Chondrocyte (in vitro differentiated cells): ENCODE data around the gene PUS1. TPM values are rescaled to one million over a fixed set of nuclear protein-coding genes. Genes with fewer than 3 reads are reported as not detected.

Experiments
- DNase-seq: peaks from one replicate; pipeline ENCODE4 v3.0.0; 2021; ENCODE audit warnings: mixed read lengths, low spot score
- H3K27ac Mint-ChIP-seq: one replicate; pipeline ENCODE4 v1.8.0; 2021; ENCODE audit warnings: mild to moderate bottlenecking, moderate library complexity, mixed read lengths; ENCODE audit not compliant: unreplicated experiment
- H3K27me3 Mint-ChIP-seq: 2 replicates; pipeline ENCODE4 v1.8.0; 2021; ENCODE audit warnings: low read depth, mixed read lengths
- H3K36me3 Mint-ChIP-seq: 2 replicates; pipeline ENCODE4 v1.8.0; 2021; ENCODE audit warnings: low read depth, mixed read lengths
- H3K4me1 Mint-ChIP-seq: 2 replicates; pipeline ENCODE4 v1.8.0; 2021; ENCODE audit warnings: low read depth, mild to moderate bottlenecking, mixed read lengths
- H3K4me3 Mint-ChIP-seq: one replicate; pipeline ENCODE4 v1.8.0; 2021; ENCODE audit warnings: mild to moderate bottlenecking, moderate library complexity, mixed read lengths; ENCODE audit not compliant: unreplicated experiment
- H3K9me3 Mint-ChIP-seq: 2 replicates; pipeline ENCODE4 v1.8.0; 2021; ENCODE audit warnings: low read depth, mixed read lengths
- total RNA-seq: library from RNA; stranded (reverse); gene quantifications from 3 replicates; pipeline ENCODE4 v1.2.1, GENCODE V29; 2021
- TF ChIP-seq, protein P1 (sequence below): fragments of 200-600 bp; sonication (generic); IDR thresholded peaks from 2 replicates; pipeline ENCODE4 v1.5.0; 2021; ENCODE audit warnings: antibody characterized with exemption, mild to moderate bottlenecking, moderate library complexity

The PUS1 gene
- total RNA-seq, 1 donor from 2014 or later: 19.8 TPM

DNA sequence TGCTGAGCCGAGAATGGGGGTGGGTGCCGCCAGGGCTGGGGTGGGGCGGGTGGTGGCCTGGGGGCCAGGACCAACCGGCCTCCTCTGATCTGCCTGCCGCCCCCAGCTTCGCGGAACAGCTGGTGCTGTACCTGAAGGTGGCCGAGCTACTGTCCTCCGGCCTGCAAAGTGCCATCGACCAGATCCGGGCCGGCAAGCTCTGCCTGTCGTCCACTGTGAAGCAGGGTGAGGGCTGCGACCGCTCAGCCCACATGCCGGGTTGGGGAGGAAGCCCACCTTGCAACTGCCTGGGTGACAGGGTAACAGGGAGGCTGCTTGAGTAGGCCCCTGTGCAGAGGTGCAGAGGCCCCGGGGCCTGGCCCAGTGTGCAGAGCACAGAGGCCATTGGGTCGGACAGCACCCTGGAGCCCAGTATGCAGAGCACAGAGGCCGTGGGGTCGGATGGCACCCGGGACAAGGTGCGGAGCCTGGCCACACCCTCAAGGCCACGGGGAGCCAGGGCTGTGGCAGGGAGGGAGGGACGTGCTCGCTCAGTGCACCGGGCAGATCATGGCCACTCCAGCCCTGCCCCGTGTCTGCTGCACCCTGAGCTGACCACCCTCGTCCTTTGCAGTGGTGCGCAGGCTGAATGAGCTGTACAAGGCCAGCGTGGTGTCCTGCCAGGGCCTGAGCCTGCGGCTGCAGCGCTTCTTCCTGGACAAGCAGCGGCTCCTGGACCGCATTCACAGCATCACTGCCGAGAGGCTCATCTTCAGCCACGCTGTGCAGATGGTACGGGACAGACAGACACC, 9.5 kb upstream of the PUS1 start:
- H3K27ac Mint-ChIP-seq: no peak overlapping the region
- H3K9me3 Mint-ChIP-seq: no peaks in the 10 kb centered on the region
- no peak for DNase-seq
- peaks cover 5% of the 10 kb centered on the region for H3K4me1 Mint-ChIP-seq
- no peak overlapping the region for H3K4me3 Mint-ChIP-seq
- no peaks in the 10 kb centered on the region for H3K27me3 Mint-ChIP-seq
- peaks cover 7% of the 10 kb centered on the region for H3K36me3 Mint-ChIP-seq
- TF ChIP-seq, protein P1, sequence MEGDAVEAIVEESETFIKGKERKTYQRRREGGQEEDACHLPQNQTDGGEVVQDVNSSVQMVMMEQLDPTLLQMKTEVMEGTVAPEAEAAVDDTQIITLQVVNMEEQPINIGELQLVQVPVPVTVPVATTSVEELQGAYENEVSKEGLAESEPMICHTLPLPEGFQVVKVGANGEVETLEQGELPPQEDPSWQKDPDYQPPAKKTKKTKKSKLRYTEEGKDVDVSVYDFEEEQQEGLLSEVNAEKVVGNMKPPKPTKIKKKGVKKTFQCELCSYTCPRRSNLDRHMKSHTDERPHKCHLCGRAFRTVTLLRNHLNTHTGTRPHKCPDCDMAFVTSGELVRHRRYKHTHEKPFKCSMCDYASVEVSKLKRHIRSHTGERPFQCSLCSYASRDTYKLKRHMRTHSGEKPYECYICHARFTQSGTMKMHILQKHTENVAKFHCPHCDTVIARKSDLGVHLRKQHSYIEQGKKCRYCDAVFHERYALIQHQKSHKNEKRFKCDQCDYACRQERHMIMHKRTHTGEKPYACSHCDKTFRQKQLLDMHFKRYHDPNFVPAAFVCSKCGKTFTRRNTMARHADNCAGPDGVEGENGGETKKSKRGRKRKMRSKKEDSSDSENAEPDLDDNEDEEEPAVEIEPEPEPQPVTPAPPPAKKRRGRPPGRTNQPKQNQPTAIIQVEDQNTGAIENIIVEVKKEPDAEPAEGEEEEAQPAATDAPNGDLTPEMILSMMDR: no peak

GRCh38 chr12:131920157-131920508, 8.9 kb upstream of the PUS1 start:
- peaks cover 5% of the 10 kb centered on the region for H3K36me3 Mint-ChIP-seq
- H3K4me1 Mint-ChIP-seq: peaks cover 10% of the 10 kb centered on the region
- no peaks in the 10 kb centered on the region for H3K9me3 Mint-ChIP-seq
- H3K27ac Mint-ChIP-seq: no peak overlapping the region
- H3K27me3 Mint-ChIP-seq: no peaks in the 10 kb centered on the region
- no peak overlapping the region for H3K4me3 Mint-ChIP-seq
- no peak for DNase-seq
- TF ChIP-seq, protein P1: no peak

- TF ChIP-seq, protein P1: no peak
- peaks cover 11% of the 10 kb centered on the region for H3K4me1 Mint-ChIP-seq
- no peak for DNase-seq
- no peaks in the 10 kb centered on the region for H3K27me3 Mint-ChIP-seq
- no peak overlapping the region for H3K27ac Mint-ChIP-seq
- peaks cover 5% of the 10 kb centered on the region for H3K36me3 Mint-ChIP-seq
- no peak overlapping the region for H3K4me3 Mint-ChIP-seq
- no peaks in the 10 kb centered on the region for H3K9me3 Mint-ChIP-seq
Observed at GRCh38 chr12:131920902-131921840, 7.9 kb upstream of the PUS1 start.

DNA sequence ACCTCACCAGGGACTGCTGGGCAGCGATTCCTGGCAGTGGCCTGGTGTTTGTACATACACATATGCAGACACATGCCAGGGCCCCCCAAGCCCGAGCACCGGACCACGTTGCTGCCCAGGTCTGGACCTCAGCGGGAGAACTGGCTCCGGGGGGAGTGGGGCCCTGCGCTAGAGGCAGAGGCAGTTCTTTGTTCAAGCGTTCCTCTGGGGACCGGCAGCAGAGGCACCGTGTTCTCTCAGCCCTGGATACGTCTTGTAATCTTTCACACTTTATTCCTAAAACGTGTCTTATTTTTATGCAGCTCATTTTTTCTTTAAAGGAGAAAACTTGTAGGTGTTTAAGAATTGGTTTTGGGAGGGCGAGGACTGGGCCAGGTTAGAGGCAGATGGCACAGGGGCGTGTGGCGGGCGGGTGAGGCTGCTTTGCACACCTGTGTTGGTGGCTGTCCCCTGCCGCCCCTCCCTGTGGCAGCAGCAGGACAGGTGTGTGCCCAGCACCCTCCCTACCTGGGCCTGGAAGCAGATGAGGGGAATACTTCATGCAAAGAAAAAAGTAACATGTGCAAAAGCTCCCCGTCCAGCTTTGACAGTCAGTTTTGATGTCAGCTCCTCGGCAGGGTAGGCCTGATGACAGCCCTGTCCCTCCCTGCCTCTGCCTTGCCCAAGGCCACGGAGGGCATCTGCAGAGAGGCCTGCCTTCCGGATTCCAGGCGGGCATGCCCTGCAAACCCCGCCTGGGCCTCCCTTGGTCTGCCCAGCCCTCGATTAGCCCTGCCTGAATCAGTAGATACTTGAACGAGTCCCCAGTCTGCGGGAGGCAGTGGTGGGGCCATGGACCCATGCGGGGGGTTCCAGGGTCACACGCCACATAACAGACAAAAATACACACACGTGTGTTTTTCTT, 7.0 kb upstream of the PUS1 start:
- no peaks in the 10 kb centered on the region for H3K9me3 Mint-ChIP-seq
- peaks cover 11% of the 10 kb centered on the region for H3K4me1 Mint-ChIP-seq
- no peak overlapping the region for H3K4me3 Mint-ChIP-seq
- TF ChIP-seq, protein P1: no peak
- peaks cover 5% of the 10 kb centered on the region for H3K36me3 Mint-ChIP-seq
- no peak for DNase-seq
- H3K27ac Mint-ChIP-seq: no peak overlapping the region
- no peaks in the 10 kb centered on the region for H3K27me3 Mint-ChIP-seq
